Brain pericyte (primary cell): Measurements from ENCODE around the gene ULK4.

Experiments
- DNase-seq: peaks from one replicate; pipeline ENCODE4 v3.0.0-alpha.2; 2012; ENCODE audit warnings: low read depth, low spot score

The ULK4 gene

DNA sequence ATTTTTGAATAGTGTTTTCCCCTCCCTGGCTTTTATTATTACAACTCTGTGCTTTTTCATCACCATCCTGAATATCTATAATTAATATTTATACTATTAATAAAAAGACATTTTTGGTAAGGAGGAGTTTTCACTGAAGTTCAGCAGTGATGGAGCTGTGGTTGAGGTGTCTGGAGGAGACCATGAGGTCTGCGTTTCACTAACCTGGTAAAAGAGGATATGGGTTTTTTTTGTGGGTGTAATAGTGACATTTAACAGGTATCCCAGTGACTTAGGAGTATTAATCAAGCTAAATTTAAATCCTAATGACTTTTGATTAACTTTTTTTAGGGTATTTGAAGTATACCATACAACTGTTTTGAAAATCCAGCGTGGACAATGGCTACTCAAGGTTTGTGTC, 738.2 kb downstream of the ULK4 start:
- DNase-seq: no peak

DNA sequence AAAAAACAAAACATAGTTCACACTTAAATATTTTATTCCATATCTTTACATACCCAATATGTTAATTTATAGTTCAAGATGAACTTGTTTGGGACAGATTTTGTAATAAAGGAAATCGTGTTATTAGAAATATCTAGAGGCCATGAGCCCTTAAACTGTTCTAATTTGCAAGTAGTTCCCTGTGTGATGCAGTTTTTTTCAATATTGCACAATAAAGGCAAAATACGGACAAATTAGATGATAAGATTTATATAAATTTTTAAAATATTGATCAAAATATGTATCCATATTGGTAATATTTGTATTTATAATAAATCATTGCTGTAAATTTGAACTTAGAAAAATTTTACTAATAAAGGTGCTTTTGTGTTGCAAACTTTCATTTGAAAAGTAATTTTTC, 738.8 kb downstream of the ULK4 start:
- no peak for DNase-seq

DNA sequence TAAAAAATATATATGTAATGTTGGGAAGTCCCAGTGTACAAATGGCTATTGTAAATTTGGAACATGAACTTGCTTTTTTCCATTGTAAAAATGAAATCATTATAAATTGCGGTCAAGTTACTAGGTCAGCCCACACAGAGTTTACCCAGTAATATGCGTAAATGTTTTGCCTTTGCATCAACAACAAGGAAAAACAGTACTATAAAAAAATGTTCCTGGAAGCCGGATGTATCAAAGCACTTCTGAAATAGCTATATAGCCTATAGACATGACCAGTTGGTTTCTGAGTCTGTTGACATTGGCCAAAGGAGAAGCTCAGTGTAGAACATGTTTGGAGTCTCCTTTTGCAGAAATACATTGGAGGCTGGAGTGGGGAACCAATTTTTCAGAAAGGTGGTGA, 739.4 kb downstream of the ULK4 start:
- peak; percentile 15 for DNase-seq

DNA sequence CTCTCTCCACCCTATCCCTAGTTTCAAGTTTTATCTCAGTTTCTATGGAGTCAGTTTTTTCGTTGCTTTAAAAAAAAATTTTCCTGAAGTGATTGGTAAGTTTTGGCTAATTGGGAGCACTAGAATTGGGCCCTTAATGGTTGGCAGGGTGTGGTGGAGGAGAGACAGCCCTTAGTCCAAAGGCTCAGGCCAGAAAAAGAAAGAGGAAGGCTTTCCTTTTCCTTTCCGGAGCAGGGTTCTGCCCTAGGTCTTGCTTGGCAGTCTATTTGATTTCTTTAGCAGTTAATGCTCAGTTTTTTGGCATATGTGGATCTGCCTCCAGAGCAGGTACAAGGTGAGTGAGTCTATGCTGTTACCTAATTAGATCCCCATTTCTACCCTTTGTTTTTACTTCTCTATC, 739.9 kb downstream of the ULK4 start:
- DNase-seq: no peak

DNA sequence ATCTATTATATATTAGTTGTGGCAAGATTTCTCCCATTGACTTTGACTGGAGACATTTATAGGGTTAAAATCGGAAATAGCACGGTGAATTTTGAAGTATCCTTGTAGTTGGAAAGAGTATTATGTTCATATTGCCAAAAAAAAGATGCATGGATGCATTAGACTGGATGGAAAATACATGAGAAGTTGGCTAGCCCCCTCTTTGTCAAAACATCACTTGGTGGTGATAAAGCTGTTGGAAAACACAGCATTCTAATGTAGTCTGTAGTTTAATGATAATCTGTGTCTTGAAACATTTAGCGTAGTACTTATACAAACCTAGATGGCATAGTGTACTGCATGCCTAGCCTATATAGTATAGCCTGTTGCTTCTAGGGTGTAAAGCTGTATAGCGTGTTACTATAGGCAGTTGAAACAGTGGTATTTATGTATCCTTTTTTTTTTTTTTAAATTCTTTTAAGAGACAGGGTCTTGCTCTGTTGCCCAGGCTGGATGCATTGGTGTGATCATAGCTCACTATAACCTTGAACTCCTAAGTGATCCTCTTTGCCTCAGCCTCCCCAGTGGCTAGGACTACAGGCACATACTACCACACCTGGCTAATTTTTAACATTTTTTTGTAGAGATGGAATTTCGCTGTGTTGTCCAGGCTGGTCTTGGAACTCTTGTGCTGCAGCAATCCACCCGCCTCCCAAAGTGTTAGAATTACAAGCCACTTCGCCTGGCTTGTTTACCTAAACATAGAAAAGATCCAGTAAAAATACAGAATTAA, 740.8 kb downstream of the ULK4 start:
- DNase-seq: no peak

DNA sequence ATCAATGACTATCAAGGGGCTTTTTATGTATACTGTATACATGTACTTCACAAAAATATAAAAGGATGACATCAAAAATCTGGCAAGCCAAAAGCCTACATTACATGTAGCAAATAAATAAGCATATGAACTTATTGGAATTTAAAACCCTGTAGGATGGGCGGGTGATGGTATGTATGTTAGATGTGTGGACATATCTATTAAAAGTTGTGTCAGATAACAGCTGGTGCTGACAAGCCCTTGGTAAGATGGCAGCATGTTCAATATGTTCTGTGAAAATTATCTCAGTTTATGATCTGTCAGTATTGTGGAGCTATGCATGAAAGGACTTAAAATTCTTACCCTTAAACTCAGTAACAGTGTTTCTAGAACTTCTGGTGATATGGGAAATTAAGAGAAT, 742.5 kb downstream of the ULK4 start:
- DNase-seq: no peak

DNA sequence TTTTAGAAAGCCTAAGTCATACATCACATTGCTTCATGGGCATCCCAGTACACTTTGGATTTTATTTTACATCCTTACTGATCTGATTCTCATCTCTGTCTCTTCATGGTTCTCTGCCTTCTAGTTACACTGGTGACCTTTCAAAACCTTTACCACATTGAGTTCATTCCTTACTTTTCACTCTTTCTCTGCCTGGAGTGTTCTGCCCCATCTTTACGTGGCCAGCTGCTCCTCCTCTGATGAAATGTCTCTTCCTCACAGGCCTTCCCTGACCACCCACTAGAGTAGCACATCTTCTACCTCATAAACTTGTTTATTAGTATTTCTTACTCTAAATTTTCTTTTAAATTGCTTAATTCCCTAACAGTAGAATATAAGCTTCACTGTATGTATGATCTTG, 744.9 kb downstream of the ULK4 start:
- DNase-seq: no peak

DNA sequence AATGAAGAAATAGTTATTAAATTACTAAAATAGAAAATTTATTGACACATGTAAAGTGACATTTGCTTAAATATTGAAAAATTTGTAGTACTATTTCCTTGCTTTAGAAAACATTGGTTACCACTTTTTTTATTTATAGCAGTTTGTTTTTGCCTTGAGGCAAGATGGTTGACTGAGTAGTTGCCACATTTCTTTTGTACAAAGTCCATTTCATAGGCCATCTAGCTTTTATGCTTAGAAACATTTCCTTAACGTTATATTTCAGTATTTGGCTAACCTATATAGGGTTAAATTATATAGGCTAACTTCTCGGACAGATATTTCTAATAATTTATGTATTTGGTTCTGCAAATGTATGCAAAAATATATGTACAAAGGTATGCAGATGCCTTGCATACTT, 745.5 kb downstream of the ULK4 start:
- DNase-seq: no peak

DNA sequence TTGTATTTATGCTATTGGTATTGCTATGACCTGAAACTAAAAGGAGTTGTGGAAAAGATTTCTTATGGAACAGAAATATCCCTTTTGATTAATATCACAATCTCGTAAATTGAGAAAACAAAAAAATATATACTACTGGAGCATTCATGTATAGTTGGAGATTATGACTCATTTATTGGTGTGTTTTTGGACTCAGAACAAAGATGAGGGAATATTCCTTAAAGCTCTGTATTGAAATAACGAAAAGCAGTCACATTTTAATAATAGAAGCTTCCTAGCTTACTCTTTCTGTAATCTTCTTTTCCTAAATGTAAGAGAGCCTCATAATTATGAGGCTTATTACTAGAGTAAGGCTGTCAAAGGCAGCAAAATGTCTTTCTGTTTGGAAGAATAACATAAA, 748.3 kb downstream of the ULK4 start:
- DNase-seq: no peak

DNA sequence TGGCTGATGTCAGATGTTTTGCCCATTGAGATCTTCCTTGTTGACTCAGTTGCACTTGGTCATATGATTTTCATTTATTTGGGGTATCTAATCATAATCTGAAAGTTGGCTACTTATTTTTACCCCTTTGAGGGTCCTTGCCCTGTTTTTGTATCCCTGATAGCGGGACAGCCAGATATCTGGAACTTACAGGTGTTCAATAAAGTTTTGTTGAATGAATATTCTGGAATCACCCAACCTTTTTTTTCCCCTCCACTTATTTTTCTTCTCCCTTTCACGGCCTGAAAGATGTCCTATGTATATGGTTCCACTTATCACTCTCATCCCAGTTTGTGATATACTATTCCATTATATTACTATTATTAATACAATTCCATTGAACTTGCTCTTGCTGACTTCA, 749.8 kb downstream of the ULK4 start:
- DNase-seq: no peak

DNA sequence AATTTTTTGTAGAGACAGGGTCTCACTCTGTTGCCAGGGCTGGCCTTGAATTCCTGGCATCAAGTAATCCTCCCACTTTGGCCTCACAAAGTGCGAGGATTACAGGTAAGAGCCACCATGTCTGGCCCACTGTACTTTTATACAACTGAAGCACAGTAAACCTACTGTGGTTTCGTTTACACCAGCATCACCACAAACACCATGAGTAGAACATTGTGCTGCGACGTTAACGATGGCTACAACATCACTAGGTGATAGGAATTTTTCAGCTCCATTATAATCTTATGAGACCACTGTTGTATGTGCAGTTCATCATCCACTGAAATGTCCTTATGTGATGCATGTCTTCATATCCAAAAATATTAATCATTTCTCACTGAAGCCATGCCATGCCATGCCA, 750.9 kb downstream of the ULK4 start:
- no peak for DNase-seq

DNA sequence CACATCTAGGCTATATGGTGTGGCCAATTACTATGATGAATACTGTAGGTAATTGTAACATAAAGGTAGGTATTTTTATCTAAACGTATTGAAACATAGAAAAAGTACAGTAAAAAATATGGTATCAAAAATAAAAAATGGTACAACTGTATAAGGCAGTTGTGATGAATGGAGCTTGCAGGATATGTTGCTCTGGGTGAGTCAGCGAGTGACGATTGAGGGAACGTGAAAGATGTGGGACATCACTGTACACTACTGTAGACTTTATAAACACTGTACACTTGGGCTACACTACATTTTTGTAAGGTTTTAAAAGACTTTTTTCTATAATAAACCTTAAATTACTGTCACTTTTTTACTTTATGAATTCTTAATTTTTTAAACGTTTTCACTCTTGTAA, 752.3 kb downstream of the ULK4 start:
- DNase-seq: no peak

DNA sequence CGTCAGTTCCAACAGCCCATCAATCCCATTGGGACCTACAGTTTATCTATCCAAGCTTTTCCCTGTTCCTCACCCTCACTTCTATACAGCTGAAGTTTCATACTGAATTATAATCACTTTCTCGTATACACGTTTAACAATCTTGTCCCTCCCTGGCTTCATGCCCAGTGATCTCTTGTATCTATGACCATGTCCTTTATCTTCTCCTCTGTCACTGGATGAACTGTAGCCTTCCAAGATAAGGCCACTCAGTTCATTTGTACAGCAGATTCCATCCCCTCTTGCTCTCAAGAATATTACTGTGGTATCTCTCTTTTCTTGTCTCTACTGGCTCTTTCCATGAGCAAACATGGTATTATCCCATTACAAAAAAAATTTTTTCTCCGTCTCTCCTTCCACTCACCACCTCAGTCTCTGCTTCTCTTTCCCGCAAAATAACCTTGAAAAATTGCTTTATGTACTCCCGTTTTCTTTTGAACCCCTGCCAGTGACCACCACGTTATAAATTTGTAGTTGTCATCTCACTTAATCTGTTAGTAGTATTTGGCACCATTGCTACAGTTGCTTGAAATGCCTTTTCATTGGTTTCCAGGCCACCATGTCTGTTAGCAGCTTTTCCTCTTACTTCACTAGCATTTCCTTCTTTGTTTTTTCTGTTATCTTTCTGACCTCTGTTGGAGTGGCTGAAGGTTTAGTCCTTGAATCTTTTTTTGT, 753.2 kb downstream of the ULK4 start:
- DNase-seq: no peak

DNA sequence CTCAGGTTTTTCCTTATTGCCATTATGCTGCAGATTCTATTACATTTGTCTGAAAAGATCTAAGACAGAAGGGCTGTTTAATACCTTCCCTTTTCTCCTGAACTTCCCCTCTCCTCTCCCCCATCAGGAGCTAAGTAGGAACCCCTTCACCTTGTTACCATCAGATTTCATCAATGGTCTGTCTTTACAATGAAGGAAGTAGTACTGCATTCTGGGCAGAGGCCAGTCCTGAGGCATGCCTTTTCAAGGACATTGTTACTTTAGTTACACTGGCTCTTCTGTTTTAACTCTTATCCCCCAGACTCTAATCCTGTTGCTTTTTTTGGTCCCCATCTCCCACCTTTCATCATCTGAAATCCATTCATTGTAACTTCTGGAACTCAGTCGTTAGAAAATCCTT, 754.5 kb downstream of the ULK4 start:
- no peak for DNase-seq

DNA sequence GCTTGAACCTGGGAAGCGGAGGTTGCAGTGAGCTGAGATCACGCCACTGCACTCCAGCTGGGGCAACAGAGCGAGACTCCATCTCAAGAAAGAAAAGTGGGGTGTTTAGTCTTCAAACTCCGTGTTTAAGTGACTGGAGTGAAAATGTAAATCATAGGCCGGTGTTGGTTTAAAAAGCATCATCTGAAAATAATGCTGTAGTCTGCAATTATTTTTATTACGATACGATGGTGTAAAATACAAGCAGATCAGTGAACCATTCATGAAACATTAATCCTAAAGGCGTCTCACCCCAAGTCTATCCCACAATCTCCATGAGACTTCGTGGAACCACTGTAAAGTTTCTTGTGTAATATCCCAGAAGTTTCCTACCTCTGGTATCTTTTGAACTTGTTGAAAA, 756.3 kb downstream of the ULK4 start:
- DNase-seq: no peak

DNA sequence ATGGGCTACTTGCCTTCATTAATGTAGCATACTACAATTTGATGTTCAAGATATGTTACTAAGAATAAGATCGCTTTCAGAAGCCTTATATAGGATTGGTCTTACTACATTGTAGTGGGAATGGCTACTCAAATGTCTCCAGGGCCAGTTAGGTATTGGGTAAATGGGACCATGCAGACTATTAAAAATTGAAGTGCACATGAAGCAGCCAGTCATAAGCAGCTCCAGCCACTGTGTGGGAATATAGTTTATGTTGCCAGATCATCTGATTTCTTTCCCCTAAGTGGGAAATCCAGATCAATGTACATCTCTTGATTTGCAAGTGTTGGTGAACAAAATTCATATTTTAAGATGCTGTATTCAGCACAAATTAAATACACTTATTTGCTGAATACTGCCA, 757.5 kb downstream of the ULK4 start:
- DNase-seq: no peak

DNA sequence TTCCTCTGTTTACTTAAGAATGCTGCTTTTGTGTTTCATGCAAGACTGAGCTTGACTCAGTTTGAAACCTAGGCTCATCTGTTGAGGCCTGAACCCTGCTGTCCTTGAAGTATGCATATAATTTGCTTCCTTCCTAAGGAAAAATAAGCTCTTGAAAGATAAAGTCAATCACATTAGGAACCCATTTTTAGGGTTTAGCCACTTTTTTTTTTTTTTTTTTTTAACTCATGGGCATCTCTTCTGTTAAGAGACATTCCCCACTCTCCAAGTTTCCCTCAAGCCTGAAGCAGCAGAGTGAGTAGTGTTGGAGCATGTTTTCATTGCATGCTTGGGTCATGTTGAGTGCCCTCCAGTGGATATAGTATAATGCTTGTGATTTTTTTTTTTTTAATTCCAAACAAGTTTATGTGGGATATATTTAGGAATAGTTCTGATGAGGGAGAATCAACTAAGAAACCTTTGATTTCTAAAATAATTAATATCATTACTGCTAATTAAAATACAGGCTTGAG, 759.0 kb downstream of the ULK4 start:
- peak; percentile 41 for DNase-seq

DNA sequence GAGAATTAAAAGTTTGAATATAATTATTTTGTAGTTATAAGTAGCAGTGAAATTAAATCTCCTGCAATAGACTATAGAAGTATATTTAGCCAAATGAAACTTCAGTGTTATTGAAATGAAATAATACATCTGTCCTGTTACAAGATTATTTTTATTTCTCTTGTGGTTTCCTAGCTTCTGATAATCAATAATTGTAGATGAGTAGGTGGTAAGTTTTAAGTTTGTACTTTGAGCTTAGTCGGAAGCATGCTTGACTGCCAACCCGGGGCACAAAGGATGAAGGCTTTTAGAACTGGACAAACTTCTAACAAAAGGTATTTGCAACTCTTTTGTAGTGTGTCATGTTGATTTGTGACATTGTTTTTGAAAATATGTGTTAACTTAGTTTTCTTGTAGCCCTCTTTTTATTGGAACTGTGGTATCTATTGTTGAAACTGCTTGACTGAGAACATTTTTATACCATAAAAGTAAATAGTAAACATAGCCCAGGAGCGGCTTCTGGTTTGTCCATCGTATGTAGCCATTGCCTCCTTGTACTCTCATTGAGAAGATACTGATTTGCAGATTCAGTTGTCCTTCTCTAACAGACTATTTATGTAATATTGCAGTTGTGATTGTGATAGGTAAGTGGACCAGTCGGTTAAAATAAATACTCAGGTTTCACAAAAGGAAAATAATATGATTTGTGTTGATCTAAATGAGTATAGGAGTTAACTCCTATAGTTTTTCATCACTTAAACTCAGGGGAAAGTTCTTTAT, 759.6 kb downstream of the ULK4 start:
- DNase-seq: no peak

DNA sequence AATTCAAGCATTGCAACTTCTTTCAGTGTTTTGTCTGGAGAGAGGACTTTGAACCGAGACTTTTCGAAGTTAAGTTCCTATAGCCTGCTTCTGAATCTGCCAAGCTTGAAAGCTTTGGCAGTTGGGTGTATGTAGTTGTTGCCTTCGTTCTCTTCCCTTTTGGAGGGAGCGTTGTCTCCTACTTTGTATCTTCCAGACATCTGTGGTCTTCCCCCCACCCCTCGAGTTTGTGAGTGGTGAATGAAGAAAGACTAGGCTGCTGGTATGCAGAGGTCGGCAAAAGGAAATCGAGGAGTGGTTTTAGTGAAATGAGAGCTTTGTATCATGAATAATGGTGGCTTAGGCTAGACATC, 761.3 kb downstream of the ULK4 start:
- no peak for DNase-seq

DNA sequence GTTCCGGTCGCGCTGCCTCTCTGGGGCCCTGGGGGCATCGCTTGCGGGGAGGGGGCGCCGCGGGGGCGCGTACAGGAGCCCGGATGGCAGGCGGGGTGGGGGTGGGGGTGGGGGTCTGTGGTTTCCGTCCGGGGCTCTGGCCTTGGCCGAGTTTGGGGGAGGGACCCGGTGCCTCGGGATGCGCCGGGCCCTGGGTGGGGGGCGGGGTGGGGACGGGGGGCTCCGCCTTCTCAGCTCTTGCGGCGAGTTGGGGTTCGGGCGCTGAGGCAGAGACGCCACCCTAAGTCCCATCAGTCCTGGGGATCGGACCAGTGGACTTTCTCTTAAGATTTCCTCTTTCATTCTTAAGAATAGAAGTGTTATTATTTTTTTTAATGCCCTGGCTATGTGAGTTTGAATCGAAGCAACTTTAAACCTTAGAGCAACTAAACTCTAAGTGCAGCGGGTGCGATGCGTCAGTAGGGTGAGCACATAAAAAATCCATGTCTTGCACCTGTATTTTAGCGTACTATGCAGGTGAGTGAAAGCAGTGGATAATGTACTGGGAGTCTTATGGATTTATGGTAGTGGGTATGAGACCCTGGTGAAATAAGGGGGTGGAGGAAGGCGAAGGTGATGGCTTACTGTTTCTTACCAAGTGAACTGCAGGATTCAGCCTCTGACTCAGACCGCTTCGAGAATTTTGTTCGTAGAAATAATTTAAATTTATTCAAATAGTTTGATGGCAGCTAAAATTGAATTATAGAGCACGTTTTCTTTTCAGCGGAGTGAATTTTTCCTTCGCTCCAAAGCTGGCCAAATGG, 761.8 kb downstream of the ULK4 start:
- DNase-seq: no peak

DNA sequence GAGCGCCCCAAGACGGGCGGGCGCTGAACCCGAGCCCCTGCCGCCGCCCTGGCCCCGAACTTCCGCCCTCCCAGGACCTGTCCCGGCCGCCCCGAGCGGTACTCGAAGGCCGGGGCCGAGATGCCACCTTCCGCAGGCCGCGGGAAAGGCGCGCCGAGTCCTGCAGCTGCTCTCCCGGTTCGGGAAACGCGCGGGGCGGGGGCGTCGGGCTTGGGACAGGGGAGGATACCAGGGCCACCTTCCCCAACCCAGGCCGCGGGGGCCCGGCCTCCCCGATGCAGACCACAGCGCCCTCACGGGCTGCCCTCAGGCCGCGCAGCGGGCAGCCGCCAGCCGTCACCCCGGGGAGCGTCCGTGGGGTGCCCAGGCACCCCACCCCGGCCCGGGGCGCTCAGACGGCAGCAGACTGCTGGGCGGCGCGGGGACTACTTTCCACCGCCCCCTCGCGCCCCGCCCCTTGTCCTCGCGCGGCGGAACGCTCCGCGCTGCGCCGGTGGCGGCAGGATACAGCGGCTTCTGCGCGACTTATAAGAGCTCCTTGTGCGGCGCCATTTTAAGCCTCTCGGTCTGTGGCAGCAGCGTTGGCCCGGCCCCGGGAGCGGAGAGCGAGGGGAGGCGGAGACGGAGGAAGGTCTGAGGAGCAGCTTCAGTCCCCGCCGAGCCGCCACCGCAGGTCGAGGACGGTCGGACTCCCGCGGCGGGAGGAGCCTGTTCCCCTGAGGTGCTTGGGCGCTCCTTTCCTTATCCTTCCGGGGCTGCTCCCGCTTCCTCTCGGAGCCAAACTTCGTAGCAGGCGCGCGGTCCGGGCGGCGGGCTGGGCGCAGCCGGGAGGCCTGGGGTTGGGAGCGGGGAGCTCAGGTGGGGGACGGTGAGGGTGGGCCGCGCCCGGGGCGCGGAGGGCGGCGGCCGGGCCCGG, 762.7 kb downstream of the ULK4 start, which contains the start of gene CTNNB1:
CTNNB1 (plus strand) TSS at position 556 of the 916 bp plus-strand sequence. CDS start 24,564 bp downstream, outside the sequence.
- DNase-seq: peak; percentile 83
